Left renal pelvis (tissue), 4 donors: Measurements from ENCODE around the gene RASL10A. TPM values are rescaled to one million over a fixed set of nuclear protein-coding genes. Genes with fewer than 3 reads are reported as not detected.

ENCODE experiments used
- DNase-seq, 4 donors: peaks; one replicate each; pipeline ENCODE4 v3.0.0-alpha.2; 2013; ENCODE audit warnings: low read depth in 4 of 4, low spot score in 3 of 4
- polyA plus RNA-seq, 4 donors: library from polyadenylated mRNA; unstranded; fragments of 120-200 nt; gene quantifications; one replicate each; pipeline ENCODE4 v1.2.1, GENCODE V29; 2013; ENCODE audit not compliant: insufficient read length in 4 of 4

The RASL10A gene
- polyA plus RNA-seq, 4 donors: 0.33 to 0.63 (median 0.45) TPM

DNA sequence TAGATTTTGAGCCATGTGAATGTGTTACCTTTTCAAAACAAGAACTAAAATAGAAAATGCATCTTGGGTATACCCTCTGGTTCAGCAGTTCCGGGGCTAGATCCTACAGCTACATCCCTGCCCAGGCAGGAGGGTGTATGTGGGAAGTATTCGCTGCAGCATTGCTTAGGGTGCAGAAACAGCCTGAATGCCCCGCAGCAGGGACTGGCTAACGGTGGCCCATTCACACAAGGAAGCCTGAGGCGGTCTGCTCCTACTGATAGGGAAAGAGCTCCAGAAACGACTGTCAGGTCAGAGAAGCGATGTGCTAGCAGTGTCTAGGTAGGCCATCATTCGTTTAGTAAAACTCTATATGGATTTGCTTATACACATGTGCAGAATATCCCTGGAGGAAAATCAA lies 9.9 kb upstream of the RASL10A start:
- DNase-seq: no peak

DNA sequence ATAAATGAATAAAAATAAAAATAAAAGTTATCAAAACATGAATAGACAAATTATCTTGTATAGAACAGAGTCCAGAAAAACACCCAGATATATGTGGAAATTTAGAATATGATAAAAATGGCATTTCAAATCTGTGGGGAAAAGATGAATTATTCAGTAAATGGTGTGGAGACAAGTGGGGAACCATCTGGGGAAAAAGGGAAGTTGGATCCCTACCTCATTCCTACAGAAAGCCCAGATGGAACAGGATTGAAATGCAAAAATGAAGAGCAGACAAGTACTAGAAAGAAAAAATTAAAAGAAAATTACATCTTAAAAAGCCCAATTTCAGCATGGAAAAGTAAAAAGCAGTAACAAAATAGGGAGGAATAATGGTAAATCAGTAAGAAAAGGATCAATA lies 8.1 kb upstream of the RASL10A start:
- DNase-seq: no peak

DNA sequence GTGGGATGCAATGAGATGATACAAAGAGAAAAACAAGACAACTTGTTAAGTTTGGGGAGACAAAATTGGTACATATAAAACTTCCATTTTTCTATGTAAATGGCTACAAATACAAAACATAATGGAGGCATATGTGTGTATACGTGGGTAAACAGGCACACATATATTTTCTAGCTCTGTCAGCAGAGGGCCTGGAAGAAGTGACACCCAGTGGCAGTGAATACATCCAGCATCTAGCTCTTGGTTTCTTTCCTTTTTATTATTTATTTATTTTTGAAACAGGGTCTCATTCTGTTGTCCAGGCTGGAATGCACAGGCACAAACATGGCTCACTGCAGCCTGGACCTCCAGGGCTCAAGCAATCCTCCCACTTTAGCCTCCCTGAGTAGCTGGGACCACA lies 5.0 kb upstream of the RASL10A start:
- no peak for DNase-seq

DNA sequence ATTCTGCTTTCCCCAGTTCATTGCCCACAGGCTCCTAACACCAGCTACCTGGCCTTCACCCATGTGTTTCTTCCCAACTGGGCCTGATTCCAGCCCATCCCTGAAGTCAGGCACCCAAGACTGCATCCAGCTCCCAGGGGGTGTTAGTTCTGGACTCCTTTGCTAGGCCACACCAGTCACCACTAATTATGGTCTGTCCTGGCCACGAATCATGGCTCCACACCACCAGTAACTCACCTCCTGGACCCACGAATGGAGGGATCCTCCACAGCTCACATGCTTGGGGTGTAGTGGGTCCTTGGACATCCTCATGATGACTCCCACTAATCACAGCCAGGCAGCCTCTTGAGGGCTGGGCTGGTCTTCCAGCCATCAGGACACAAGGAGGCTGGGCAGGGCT lies 3.6 kb upstream of the RASL10A start:
- no peak for DNase-seq

DNA sequence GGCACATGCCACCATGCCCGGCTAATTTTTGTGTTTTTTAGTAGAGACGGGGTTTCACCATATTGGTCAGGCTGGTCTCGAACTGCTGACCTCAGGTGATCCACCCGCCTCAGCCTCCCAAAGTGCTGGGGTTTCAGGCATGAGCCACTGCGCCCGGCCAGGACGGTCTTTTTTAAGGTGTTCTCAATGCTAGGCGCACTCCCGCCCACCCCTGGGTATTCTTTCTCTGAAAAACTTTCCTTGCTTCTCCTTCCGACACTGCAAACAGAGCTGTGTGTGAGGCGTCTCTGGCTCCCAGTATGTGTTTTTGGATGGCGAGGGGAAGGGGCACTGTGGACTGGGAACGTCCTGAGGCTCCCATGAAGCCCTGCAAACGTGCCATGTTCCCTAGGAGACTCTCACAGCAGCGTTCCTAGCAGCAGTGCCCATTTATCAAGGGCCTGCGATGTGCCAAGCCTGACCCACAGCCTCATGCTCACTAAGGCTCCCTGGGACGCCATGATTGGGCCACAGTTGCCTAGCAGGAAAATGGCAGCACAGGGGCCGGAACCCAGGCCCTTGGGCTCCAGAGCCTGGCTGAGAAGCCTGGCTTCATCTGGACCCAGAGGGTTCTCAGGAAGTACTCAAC lies 2.4 kb upstream of the RASL10A start:
- no peak for DNase-seq

DNA sequence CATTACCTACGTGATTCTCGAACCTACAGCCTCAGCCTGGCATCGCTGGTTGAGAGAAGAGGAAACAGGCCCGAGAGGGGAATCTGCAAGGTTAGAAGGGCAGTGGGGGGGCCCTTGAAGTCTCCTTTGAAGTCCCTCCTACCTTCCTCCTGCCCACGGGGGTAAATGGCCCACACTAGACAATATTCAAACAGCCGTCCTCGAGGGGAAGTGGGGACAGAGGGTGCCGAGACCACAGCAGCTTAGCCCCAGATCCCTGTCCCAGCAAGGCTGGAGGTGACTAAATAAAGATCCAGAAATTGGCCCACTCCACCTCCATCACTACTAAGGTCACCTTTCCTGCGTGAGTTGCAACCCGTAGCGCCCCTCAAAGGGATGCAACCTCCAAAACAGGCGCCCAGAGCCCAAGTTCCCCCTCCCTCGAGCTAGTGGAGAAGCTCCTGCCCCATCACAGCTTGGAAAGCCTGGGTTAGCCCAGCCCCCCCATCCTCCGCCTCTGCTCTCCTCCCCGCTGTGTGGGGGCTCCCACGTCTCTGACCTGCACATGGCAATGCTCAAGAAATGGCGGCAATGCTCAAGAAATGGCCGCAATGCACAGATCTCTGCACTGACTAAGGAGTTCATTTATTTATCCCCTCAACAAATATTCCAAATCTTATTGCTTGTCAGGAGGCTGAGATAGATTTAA lies 788 bp upstream of the RASL10A start:
- DNase-seq: no peak

DNA sequence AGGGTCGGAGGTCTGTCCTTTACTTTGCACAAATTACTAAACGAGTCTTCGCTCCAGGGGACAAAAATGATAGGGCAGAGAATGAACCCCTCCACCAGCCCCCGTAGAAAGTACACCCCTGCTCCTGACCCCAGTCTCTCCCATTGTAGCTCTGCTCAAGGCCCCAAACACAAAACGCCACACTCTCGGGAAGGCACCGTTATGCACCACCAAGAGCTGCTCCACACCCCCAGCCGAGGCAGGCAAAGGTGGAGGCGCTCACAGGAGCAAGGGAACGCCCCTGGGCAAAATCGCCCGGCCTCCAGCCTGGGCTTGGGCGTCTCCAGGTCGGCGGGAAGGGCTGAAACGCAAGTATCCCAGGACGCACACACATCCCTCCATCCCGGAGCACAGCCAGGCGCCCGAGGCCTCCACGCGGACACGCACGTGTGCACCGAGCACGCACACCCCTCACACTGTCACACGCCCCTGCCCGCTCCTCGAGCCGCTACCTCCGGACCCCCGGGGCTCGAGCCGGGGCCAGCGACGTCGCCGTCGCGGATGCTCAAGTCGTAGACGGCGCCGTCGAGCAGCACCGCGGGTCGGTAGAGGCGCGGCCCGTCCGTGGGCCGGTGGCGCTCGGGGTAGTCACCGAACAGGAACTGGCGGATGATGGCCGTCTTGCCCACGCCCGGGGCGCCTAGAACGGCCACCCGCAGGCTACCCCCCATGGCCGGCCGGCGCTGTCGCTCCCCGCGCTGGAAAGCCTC lies 786 bp downstream of the RASL10A start:
- DNase-seq: no peak

DNA sequence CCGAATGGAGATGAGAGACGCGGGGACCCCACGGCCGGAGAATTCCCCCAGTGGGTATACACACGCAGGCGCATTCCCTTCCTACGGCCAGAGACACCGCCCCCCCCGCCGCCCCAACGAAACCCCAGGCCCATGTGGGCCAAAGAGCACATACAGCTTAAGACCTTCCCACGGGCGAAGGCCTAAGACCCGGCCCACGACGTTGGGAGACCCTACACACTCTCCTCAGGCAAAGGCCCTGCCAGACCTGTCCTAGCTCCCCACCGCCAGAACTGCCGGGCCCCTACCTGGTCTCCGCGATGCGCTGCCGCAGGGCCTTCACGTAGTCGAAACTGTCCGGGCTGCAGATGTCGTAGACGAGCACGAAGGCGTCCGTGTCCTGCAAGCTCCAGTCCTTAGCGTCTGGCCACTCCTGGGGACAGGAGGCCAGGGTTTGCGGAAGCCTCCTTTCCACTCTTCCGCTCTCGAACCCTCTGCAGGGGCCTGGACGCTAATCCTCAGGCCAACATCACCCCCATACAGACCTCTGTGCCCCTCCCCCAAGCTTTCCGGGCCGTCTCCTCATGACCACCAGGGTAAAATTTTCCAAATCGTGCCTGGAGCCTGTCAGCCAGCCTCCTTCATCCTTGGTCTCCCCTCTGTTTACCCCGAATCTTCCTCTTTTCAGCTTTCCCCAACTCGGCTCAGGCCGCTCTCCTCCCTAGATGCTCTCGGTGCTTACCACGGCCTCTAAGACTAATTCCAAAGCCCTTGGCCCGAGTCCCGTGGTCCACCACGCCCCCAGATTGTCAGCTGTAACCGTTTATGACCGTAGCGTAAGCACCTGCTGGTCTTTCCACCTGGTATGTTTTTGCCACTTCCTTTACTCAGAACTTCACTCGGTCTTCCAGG lies 1.7 kb downstream of the RASL10A start:
- no peak for DNase-seq

DNA sequence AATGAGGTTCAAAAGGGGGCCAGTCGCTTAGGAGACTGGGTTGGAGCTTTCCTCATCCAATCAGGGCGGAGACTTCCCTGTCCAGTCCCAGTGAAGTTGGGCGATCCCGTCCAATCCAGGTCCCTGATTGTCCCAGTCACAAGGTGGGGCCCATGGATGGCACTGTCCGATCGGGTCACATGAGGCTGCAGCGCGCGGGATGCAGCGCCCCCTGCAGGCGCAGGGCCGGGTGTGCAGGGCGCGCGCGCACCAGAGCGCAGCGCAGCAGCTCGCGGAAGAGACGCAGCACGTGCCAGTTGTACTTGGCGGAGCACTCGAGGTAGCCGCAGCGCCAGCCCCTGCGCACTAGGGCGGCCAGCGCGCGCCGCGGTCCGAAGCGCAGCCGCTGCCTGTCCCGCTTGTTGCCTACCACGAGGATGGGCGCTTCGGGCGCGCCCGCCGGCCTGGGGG lies 2.3 kb downstream of the RASL10A start:
- no peak for DNase-seq

DNA sequence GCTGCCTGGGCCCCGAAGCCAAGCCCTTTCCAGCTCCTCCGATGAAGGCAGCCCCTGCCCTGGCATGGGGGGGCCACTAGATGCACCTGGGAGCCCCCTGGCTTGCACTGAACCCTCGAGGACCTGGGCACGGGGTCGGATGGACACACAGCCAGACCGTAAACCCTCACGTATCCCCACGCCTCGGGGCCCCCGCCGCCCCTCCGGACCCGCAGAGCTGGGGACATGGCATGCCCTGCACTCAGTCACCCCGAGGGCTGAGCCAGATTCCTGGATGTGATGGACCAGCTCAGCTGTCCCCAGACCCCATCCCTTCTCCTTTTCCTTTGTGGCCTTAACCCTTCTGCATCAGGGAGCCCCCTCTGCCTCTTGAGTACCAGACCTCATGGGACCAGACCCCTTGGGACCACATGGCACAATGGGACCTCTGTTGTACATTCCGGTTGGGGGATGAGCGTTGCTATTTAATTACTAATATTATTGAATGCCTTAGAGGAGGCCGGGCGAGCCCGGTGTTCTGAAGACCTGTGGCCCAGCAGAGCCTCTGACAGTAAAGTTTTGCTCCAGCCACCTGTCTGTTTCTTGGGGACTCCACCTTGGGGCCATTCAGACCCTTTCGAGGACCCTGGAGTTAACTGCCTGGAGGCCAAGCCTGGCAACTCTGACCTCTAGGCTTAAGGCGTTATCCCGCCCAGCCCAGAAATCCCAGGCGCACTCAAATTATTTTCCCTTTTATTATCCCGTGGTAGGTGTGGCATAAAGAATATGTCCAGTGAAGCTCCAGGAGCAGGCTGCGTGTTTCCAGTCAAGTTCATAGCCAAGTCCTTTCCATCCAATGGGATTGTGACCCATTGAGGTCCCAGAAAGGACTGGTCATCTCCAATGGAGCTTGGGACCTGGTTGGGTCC lies 3.0 kb downstream of the RASL10A start:
- no peak for DNase-seq

DNA sequence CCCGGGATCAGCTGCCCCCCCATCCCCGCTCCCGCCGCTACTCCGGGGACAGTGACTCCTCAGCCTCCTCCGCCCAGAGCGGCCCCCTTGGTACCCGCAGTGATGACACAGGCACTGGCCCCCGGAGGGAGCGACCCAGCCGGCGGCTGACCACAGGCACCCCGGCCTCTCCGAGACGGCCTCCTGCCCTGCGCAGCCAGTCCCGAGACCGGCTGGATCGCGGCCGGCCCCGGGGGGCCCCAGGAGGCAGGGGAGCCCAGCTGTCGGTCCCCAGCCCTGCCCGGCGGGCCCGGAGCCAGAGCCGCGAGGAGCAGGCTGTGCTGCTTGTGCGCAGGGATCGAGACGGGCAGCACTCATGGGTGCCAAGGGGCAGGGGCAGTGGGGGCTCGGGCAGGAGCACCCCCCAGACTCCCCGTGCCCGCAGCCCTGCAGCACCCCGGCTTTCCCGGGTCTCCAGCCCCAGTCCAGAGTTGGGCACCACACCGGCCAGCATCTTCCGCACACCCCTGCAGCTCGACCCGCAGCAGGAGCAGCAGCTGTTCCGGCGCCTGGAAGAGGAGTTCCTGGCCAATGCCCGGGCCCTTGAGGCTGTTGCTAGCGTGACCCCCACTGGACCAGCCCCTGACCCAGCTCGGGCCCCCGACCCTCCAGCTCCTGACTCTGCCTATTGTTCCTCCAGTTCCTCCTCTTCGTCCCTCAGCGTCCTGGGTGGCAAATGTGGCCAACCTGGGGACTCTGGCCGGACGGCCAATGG lies 3.9 kb downstream of the RASL10A start:
- DNase-seq: no peak

DNA sequence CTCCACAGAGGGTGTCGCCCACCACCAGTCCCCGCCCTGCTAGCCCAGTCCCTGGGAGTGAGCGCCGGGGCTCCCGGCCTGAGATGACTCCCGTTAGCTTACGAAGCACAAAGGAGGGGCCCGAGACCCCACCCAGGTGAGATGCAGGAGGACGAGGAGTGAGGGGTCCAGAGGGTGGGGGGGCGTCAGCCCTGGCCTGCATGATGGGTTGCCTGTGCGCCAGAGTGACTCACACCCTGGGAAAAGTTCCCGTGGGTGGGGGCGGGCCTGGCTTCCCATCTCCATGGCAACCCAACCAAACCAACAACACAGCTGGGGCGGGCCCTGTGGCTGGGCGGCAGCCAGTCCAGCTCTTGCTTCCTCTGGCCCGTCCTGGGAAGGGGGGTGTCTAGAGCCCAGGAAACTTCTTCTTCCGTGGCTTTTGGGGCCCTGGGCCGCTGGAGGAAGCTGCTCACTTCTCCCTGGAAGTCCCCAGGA lies 4.6 kb downstream of the RASL10A start:
- peak in 3 of 4 donors; percentile 60 to 82 (median 80) for DNase-seq

DNA sequence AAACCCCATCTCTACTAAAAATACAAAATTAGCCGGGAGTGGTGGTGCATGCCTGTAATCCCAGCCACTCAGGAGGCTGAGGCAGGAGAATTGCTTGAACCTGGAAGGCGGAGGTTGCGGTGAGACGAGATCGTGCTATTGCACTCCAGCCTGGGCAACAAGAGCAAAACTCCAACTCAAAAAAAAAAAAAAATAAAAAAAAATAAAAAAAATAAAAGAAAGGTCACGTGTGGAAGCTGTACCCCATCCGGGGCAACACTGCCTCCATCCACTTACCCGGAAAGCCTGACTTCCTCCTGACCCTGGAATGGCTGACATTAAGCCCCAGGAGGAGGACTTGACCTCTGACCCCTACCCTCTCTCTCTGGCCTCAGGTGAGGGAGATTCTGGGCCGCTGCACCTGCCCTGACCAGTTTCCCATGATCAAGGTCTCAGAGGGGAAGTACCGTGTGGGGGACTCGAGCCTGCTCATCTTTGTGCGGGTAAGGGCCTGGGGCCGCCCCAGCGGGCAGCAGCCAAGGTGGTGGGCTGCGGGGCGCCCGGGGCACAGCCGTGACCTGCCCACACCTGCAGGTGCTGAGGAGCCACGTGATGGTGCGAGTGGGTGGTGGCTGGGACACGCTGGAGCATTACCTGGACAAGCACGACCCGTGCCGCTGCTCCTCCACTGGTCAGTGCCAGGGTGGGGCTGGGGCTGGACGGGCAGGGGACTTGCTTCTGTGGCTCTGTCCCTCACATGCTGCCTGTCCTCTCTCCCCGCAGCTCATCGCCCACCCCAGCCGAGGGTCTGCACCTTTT lies 5.2 kb downstream of the RASL10A start:
- DNase-seq: no peak

DNA sequence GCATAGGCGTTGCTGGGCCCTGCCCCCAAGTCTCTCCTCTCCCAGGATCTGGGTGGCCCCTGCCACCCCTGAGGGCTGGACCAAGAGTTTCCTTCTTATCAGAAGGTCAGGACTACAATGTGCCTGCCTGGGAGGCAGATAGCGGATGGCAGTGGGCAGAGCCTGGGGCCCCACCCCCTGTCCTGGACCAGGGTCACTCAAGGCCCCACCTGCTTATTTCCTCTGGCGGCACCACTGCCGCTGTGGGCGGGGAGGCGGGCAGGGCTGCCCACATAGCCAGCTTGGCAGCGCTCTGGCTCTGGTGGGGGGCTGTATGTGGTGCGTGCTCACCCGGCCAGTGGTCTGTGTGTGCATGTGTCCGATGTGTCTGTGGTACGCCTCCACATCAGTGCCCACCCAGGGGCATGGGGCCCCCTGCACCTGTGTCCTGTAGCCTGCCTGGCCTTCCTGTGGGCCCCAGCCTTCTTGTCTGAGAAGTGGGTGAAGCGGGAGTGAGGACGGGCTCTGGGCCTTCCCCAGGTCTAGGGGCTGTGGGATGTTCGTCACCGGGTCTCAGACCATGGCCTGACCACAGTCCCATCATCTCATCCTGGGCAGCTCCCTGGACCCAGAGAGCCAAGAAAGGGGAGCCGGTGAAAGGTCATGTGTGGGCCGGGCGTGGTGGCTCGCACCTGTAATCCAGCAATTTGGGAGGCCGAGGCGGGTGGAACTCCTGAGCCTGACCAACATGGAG lies 6.0 kb downstream of the RASL10A start:
- DNase-seq: no peak

DNA sequence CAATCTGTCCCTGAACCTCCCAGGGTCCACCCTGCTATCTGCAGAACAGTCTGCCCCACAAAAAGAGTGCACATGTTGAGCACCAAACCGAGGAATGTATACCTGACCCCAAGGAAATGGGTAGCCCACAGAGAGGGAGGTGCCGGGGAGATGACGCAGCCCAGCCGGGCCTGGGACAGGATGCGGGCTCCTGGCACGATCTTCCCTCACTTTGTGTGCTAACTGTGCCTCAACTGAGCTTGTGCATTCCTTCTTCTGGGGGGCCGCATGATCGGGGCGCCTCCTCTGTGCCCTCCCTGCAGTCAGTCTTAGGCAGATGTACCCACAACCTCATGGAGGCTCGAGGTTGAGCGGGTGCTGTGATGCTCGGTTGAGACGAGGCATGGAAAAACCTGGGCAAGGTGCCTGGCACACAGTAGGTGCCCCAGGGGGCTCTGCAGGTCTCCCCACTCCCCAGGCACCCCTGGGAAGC lies 6.7 kb downstream of the RASL10A start:
- DNase-seq: no peak

DNA sequence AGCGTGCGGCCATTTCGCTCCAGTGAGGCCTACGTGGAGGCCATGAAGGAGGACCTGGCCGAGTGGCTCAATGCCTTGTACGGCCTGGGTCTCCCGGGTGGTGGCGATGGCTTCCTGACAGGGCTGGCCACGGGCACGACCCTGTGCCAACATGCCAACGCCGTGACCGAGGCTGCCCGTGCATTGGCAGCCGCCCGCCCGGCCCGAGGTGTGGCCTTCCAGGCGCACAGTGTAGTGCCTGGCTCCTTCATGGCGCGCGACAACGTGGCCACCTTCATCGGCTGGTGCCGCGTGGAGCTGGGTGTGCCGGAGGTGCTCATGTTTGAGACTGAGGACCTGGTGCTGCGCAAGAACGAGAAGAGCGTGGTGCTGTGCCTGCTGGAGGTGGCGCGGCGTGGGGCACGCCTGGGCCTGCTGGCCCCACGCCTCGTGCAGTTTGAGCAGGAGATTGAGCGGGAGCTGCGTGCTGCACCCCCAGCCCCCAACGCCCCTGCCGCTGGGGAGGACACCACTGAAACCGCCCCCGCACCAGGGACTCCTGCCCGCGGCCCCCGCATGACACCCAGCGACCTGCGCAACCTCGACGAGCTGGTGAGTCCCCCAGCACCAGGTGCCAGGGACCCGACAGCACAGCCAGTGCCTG lies 7.2 kb downstream of the RASL10A start:
- DNase-seq: no peak
